ENCODE results near the gene PRKG1.

PRKG1 gene

GRCh38 chr10:51892965-51893658 lies 818.8 kb downstream of the PRKG1 start:
- Mint-ChIP-seq H3K27ac (no peak overlapping the region), H3K4me1 (ENCODE audit: low read depth) (no peaks in the 10 kb centered on the region), H3K9me3 (no peaks in the 10 kb centered on the region), H3K36me3 (ENCODE audit: low read depth) (no peaks in the 10 kb centered on the region), H3K4me3 (no peak overlapping the region), H3K27me3 (peaks cover 4% of the 10 kb centered on the region)

- H3K4me3 Mint-ChIP-seq = no peak overlapping the region
- H3K27me3 Mint-ChIP-seq = peaks cover 4% of the 10 kb centered on the region
- no peaks in the 10 kb centered on the region for H3K36me3 Mint-ChIP-seq (ENCODE audit: low read depth)
- H3K27ac Mint-ChIP-seq = no peak overlapping the region
- H3K4me1 Mint-ChIP-seq (ENCODE audit: low read depth) = no peaks in the 10 kb centered on the region
- H3K9me3 Mint-ChIP-seq = no peaks in the 10 kb centered on the region
These were observed 820.7 kb downstream of the PRKG1 start for GRCh38 chr10:51894771-51895578.

- no peaks in the 10 kb centered on the region for H3K36me3 Mint-ChIP-seq (ENCODE audit: low read depth)
- H3K9me3 Mint-ChIP-seq = no peaks in the 10 kb centered on the region
- no peaks in the 10 kb centered on the region for H3K4me1 Mint-ChIP-seq (ENCODE audit: low read depth)
- no peak overlapping the region for H3K27ac Mint-ChIP-seq
- H3K4me3 Mint-ChIP-seq = no peak overlapping the region
- H3K27me3 Mint-ChIP-seq = no peaks in the 10 kb centered on the region
These were observed 822.6 kb downstream of the PRKG1 start for GRCh38 chr10:51896849-51897248.

GRCh38 chr10:51897560-51897959 lies 823.3 kb downstream of the PRKG1 start:
- H3K4me3 Mint-ChIP-seq = no peak overlapping the region
- H3K36me3 Mint-ChIP-seq (ENCODE audit: low read depth) = no peaks in the 10 kb centered on the region

GRCh38 chr10:51900180-51900579 lies 825.9 kb downstream of the PRKG1 start:
- Mint-ChIP-seq H3K4me3 (no peak overlapping the region), H3K27ac (no peak overlapping the region), H3K4me1 (ENCODE audit: low read depth) (no peaks in the 10 kb centered on the region), H3K36me3 (ENCODE audit: low read depth) (no peaks in the 10 kb centered on the region), H3K9me3 (no peaks in the 10 kb centered on the region), H3K27me3 (no peaks in the 10 kb centered on the region)

More at GRCh38 chr10:51897560-51897959, 823.3 kb downstream of the PRKG1 start:
- no peaks in the 10 kb centered on the region for H3K4me1 Mint-ChIP-seq (ENCODE audit: low read depth)
- H3K9me3 Mint-ChIP-seq = no peaks in the 10 kb centered on the region
- H3K27me3 Mint-ChIP-seq = no peaks in the 10 kb centered on the region
- H3K27ac Mint-ChIP-seq = no peak overlapping the region

- Mint-ChIP-seq H3K4me1 (ENCODE audit: low read depth) (no peaks in the 10 kb centered on the region), H3K27ac (no peak overlapping the region), H3K4me3 (no peak overlapping the region), H3K9me3 (no peaks in the 10 kb centered on the region), H3K36me3 (ENCODE audit: low read depth) (no peaks in the 10 kb centered on the region), H3K27me3 (peaks cover 8% of the 10 kb centered on the region)
These were observed 829.4 kb downstream of the PRKG1 start for GRCh38 chr10:51903675-51904074.

- H3K36me3 Mint-ChIP-seq (ENCODE audit: low read depth) = no peaks in the 10 kb centered on the region
- H3K27me3 Mint-ChIP-seq = peaks cover 8% of the 10 kb centered on the region
- H3K4me1 Mint-ChIP-seq (ENCODE audit: low read depth) = no peaks in the 10 kb centered on the region
- no peaks in the 10 kb centered on the region for H3K9me3 Mint-ChIP-seq
- H3K27ac Mint-ChIP-seq = no peak overlapping the region
- H3K4me3 Mint-ChIP-seq = no peak overlapping the region
These were observed 830.7 kb downstream of the PRKG1 start for GRCh38 chr10:51905032-51905431.

- Mint-ChIP-seq H3K27me3 (peaks cover 8% of the 10 kb centered on the region), H3K36me3 (ENCODE audit: low read depth) (no peaks in the 10 kb centered on the region), H3K4me3 (no peak overlapping the region), H3K27ac (no peak overlapping the region), H3K4me1 (ENCODE audit: low read depth) (no peaks in the 10 kb centered on the region), H3K9me3 (no peaks in the 10 kb centered on the region)
These were observed 833.1 kb downstream of the PRKG1 start for GRCh38 chr10:51907361-51907760.

GRCh38 chr10:51910189-51910588 lies 835.9 kb downstream of the PRKG1 start:
- H3K36me3 Mint-ChIP-seq (ENCODE audit: low read depth) = no peaks in the 10 kb centered on the region

GRCh38 chr10:51910596-51910995 lies 836.3 kb downstream of the PRKG1 start:
- Mint-ChIP-seq H3K9me3 (no peaks in the 10 kb centered on the region), H3K27ac (no peak overlapping the region), H3K36me3 (ENCODE audit: low read depth) (no peaks in the 10 kb centered on the region), H3K4me3 (no peak overlapping the region), H3K4me1 (ENCODE audit: low read depth) (no peaks in the 10 kb centered on the region), H3K27me3 (peaks cover 8% of the 10 kb centered on the region)

More at GRCh38 chr10:51910189-51910588, 835.9 kb downstream of the PRKG1 start:
- Mint-ChIP-seq H3K27me3 (peaks cover 8% of the 10 kb centered on the region), H3K4me3 (no peak overlapping the region), H3K4me1 (ENCODE audit: low read depth) (no peaks in the 10 kb centered on the region), H3K27ac (no peak overlapping the region), H3K9me3 (no peaks in the 10 kb centered on the region)

GRCh38 chr10:51911723-51912122 lies 837.4 kb downstream of the PRKG1 start:
- no peaks in the 10 kb centered on the region for H3K27me3 Mint-ChIP-seq
- H3K4me3 Mint-ChIP-seq = no peak overlapping the region
- H3K27ac Mint-ChIP-seq = no peak overlapping the region
- no peaks in the 10 kb centered on the region for H3K9me3 Mint-ChIP-seq
- no peaks in the 10 kb centered on the region for H3K4me1 Mint-ChIP-seq (ENCODE audit: low read depth)
- H3K36me3 Mint-ChIP-seq (ENCODE audit: low read depth) = no peaks in the 10 kb centered on the region

- Mint-ChIP-seq H3K27me3 (no peaks in the 10 kb centered on the region), H3K36me3 (ENCODE audit: low read depth) (no peaks in the 10 kb centered on the region), H3K9me3 (no peaks in the 10 kb centered on the region), H3K27ac (no peak overlapping the region), H3K4me1 (ENCODE audit: low read depth) (no peaks in the 10 kb centered on the region), H3K4me3 (no peak overlapping the region)
These were observed 840.8 kb downstream of the PRKG1 start for GRCh38 chr10:51915031-51915542.

- Mint-ChIP-seq H3K9me3 (no peaks in the 10 kb centered on the region), H3K27ac (no peak overlapping the region), H3K4me3 (no peak overlapping the region), H3K36me3 (ENCODE audit: low read depth) (no peaks in the 10 kb centered on the region), H3K27me3 (no peaks in the 10 kb centered on the region), H3K4me1 (ENCODE audit: low read depth) (no peaks in the 10 kb centered on the region)
These were observed 844.2 kb downstream of the PRKG1 start for GRCh38 chr10:51918440-51918839.

GRCh38 chr10:51918884-51919325 lies 844.6 kb downstream of the PRKG1 start:
- Mint-ChIP-seq H3K9me3 (no peaks in the 10 kb centered on the region), H3K4me3 (no peak overlapping the region), H3K36me3 (ENCODE audit: low read depth) (no peaks in the 10 kb centered on the region), H3K27ac (no peak overlapping the region), H3K4me1 (ENCODE audit: low read depth) (no peaks in the 10 kb centered on the region), H3K27me3 (no peaks in the 10 kb centered on the region)

GRCh38 chr10:51920672-51921071 lies 846.4 kb downstream of the PRKG1 start:
- Mint-ChIP-seq H3K36me3 (ENCODE audit: low read depth) (no peaks in the 10 kb centered on the region), H3K4me1 (ENCODE audit: low read depth) (no peaks in the 10 kb centered on the region), H3K9me3 (no peaks in the 10 kb centered on the region), H3K4me3 (no peak overlapping the region), H3K27me3 (peaks cover 5% of the 10 kb centered on the region), H3K27ac (no peak overlapping the region)

All from stimulated activated naive CD8-positive, alpha-beta T cell treated with anti-CD3 and anti-CD28 coated beads, Interleukin-15, Interleukin-2, amounts not matched to agents 100 ng/mL and 50 ng/mL, for 24 hours (primary cell).